ENCODE results near the gene IL1RAP.

IL1RAP gene

DNA sequence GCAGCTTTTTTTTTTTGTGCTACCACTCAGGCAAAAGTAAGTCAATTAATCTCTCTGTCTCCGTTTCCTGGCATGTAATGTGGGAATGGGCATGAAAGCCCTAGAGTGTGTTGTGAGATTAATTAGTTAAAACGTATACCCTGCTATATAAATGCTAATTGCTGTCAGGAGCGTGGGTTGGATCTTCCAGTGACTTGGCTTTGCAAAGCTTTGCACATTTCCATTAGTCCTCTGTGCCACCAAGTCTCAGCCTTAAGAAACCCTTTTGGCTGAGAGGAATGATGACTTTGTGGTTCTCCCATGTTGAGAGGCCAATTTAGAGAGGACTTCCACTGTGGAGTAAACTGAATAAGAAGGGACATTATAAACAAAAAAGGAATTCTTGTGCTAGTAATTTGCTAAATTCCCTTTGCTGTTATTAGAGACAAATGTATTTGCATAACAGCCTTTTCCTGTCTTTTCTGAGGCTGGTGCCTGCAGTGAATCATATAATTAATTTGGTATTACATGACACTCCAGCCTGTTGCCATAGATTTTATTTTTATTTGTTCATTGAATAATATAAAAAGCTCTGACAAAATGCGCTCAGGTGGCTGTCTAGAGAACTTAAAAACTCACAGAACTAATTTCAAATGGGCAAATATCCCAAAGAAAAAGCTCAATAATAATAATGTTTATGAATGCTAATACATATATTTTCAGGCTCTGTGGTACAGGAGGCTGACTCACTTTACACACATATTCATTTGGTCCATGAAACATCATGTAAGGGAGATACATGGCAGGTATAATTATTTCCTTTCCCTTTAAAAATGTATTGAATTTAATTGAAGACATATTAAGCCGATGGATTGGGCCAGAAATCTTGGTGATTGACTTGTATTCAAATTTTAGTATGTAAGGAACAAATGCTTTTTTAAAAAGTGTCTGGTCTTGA, 82.7 kb downstream of the IL1RAP start:
- no peaks in the 10 kb centered on the region for H3K36me3 ChIP-seq (ENCODE audit: insufficient read depth)
- no peak overlapping the region for H2AFZ ChIP-seq (ENCODE audit: low read depth)
- H3K27me3 ChIP-seq (ENCODE audit: insufficient read depth, low read depth), result no peaks in the 10 kb centered on the region
- TF ChIP-seq, protein P1, sequence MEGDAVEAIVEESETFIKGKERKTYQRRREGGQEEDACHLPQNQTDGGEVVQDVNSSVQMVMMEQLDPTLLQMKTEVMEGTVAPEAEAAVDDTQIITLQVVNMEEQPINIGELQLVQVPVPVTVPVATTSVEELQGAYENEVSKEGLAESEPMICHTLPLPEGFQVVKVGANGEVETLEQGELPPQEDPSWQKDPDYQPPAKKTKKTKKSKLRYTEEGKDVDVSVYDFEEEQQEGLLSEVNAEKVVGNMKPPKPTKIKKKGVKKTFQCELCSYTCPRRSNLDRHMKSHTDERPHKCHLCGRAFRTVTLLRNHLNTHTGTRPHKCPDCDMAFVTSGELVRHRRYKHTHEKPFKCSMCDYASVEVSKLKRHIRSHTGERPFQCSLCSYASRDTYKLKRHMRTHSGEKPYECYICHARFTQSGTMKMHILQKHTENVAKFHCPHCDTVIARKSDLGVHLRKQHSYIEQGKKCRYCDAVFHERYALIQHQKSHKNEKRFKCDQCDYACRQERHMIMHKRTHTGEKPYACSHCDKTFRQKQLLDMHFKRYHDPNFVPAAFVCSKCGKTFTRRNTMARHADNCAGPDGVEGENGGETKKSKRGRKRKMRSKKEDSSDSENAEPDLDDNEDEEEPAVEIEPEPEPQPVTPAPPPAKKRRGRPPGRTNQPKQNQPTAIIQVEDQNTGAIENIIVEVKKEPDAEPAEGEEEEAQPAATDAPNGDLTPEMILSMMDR (conservative IDR thresholded peaks at IDR 0.05; ENCODE audit: low read depth, low read length), result no peak
- H3K79me2 ChIP-seq (ENCODE audit: insufficient read depth, low read depth), result no peaks in the 10 kb centered on the region
- no peaks in the 10 kb centered on the region for H3K4me1 ChIP-seq (ENCODE audit: low read depth, poor library complexity, severe bottlenecking)
- no peak overlapping the region for H3K9ac ChIP-seq
- no peak overlapping the region for H3K4me3 ChIP-seq (IDR thresholded peaks at IDR 0.05; ENCODE audit: insufficient read depth, low read depth, low read length)
- no peaks in the 10 kb centered on the region for H4K20me1 ChIP-seq (ENCODE audit: insufficient read depth)
- H3K4me2 ChIP-seq, result no peak overlapping the region
- no peak overlapping the region for H3K27ac ChIP-seq

DNA sequence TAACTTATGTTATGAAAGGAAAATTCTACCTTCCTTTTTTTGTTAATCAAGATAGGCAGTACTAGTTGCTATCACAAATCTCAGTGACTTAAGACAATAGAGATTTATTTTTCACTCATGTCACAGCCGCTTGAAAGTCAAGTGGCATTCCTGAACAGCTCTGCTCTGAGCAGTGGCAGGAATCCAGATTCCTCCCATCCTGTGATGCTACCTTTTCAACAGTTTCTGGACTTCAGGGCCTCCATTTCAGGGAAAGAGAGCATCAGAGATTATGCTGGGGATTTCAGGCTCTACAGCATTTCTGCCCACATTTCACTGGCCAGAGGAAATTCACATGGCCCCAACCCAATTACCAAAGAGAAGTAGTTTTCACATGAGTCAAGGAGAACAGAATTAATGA, 83.4 kb downstream of the IL1RAP start:
- TF ChIP-seq, protein P1 (conservative IDR thresholded peaks at IDR 0.05; ENCODE audit: low read depth, low read length), result no peak
- Histone ChIP-seq H3K4me2 (no peak overlapping the region), H2AFZ (ENCODE audit: low read depth) (no peak overlapping the region)

DNA sequence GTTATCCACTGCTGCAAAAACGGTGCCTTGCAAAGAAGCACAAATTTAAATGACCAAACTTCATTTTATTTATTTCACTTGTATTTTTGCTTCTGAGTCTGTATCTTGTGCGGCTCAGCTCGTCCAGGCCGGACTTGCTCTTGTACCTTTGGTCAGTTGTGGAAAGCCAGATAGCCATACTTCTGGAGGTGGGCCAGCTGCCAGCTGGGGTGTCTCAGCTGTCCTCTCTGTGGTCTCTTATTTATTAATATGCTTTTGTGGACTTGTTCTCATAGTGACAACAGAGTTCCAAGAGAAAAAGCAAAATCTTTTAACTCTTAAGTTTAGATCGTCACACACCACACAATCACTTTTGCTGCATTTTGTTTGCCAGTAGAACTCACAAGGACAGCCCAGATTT, 87.7 kb downstream of the IL1RAP start:
- no peaks in the 10 kb centered on the region for H3K27me3 ChIP-seq (ENCODE audit: insufficient read depth, low read depth)
- H3K36me3 ChIP-seq (ENCODE audit: insufficient read depth), result no peaks in the 10 kb centered on the region
- no peak overlapping the region for H3K9ac ChIP-seq
- H3K4me2 ChIP-seq, result no peak overlapping the region
- no peak overlapping the region for H2AFZ ChIP-seq (ENCODE audit: low read depth)
- H3K27ac ChIP-seq, result no peak overlapping the region
- H3K4me1 ChIP-seq (ENCODE audit: low read depth, poor library complexity, severe bottlenecking), result no peaks in the 10 kb centered on the region
- H3K4me3 ChIP-seq (IDR thresholded peaks at IDR 0.05; ENCODE audit: insufficient read depth, low read depth, low read length), result no peak overlapping the region
- no peaks in the 10 kb centered on the region for H3K79me2 ChIP-seq (ENCODE audit: insufficient read depth, low read depth)
- TF ChIP-seq, protein P1 (conservative IDR thresholded peaks at IDR 0.05; ENCODE audit: low read depth, low read length), result no peak
- no peaks in the 10 kb centered on the region for H4K20me1 ChIP-seq (ENCODE audit: insufficient read depth)

More for the DNA sequence above, 83.4 kb downstream of the IL1RAP start:
- H3K4me3 ChIP-seq (IDR thresholded peaks at IDR 0.05; ENCODE audit: insufficient read depth, low read depth, low read length), result no peak overlapping the region
- no peak overlapping the region for H3K9ac ChIP-seq
- no peaks in the 10 kb centered on the region for H3K79me2 ChIP-seq (ENCODE audit: insufficient read depth, low read depth)
- no peaks in the 10 kb centered on the region for H4K20me1 ChIP-seq (ENCODE audit: insufficient read depth)
- H3K4me1 ChIP-seq (ENCODE audit: low read depth, poor library complexity, severe bottlenecking), result no peaks in the 10 kb centered on the region
- H3K27ac ChIP-seq, result no peak overlapping the region
- no peaks in the 10 kb centered on the region for H3K27me3 ChIP-seq (ENCODE audit: insufficient read depth, low read depth)
- no peaks in the 10 kb centered on the region for H3K36me3 ChIP-seq (ENCODE audit: insufficient read depth)

DNA sequence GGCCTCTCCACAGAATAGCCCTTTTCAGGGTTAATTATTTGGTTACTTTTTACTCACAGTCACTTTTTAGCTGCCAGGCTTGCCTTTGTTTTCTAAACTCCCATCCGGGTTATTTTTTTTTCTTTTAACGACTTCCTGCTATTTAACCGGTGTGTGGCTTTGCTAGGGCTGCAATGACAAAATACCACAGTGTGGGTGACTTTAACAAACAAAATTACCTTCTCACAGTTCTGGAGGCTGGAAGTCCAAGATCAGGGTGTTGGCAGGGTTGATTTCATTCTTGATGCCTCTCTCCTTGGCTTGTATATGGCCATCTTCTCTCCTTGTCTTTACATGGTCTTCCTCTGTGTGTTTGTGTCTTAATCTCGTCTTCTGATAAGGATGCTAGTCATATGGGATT, 91.5 kb downstream of the IL1RAP start:
- no peak overlapping the region for H3K4me3 ChIP-seq (IDR thresholded peaks at IDR 0.05; ENCODE audit: insufficient read depth, low read depth, low read length)
- H3K79me2 ChIP-seq (ENCODE audit: insufficient read depth, low read depth), result no peaks in the 10 kb centered on the region
- no peaks in the 10 kb centered on the region for H3K4me1 ChIP-seq (ENCODE audit: low read depth, poor library complexity, severe bottlenecking)
- H3K36me3 ChIP-seq (ENCODE audit: insufficient read depth), result no peaks in the 10 kb centered on the region
- TF ChIP-seq, protein P1 (conservative IDR thresholded peaks at IDR 0.05; ENCODE audit: low read depth, low read length), result no peak
- no peaks in the 10 kb centered on the region for H4K20me1 ChIP-seq (ENCODE audit: insufficient read depth)
- H3K27ac ChIP-seq, result no peak overlapping the region
- H3K27me3 ChIP-seq (ENCODE audit: insufficient read depth, low read depth), result no peaks in the 10 kb centered on the region
- no peak overlapping the region for H2AFZ ChIP-seq (ENCODE audit: low read depth)
- no peak overlapping the region for H3K4me2 ChIP-seq
- no peak overlapping the region for H3K9ac ChIP-seq

Measured in KMS-11 (cell line).